Measurements from ENCODE around the gene SERPINB3.
"Not testable (repeated sequence)": the region's sequence is repeated elsewhere in the genome, so short reads cannot be mapped to it uniquely, and the experiment has no call there.

SERPINB3 gene

GRCh38 chr18:63661750-63662149 is at the start of gene SERPINB3:
Gene SERPINB3 (minus strand): TSS chr18:63661893. CDS start chr18:63661216, 677 bp downstream.
- DNase-seq (ENCODE audit: extremely low read depth, low read depth), result not testable (repeated sequence)

GRCh38 chr18:63708650-63709049 is 47.0 kb upstream of the SERPINB3 start:
- DNase-seq (ENCODE audit: extremely low read depth, low read depth), result no peak
- TF ChIP-seq CTCF (IDR thresholded peaks at IDR 0.05; ENCODE audit: low read depth, low read length), result no peak

- DNase-seq (ENCODE audit: extremely low read depth, low read depth), result no peak
- no peak for TF ChIP-seq CTCF (IDR thresholded peaks at IDR 0.05; ENCODE audit: low read depth, low read length)
Observed at GRCh38 chr18:63707816-63708215, 46.1 kb upstream of the SERPINB3 start.

- DNase-seq (ENCODE audit: extremely low read depth, low read depth), result no peak
- no peak for TF ChIP-seq CTCF (IDR thresholded peaks at IDR 0.05; ENCODE audit: low read depth, low read length)
Observed at GRCh38 chr18:63705401-63705800, 43.7 kb upstream of the SERPINB3 start.

GRCh38 chr18:63702660-63703059 is 41.0 kb upstream of the SERPINB3 start, which contains the start of gene SERPINB11:
Gene SERPINB11 (plus strand): TSS chr18:63702960. CDS start chr18:63710194, 7,234 bp downstream.
- TF ChIP-seq CTCF (IDR thresholded peaks at IDR 0.05; ENCODE audit: low read depth, low read length), result no peak
- no peak for DNase-seq (ENCODE audit: extremely low read depth, low read depth)

GRCh38 chr18:63701952-63702351 is 40.3 kb upstream of the SERPINB3 start:
- DNase-seq (ENCODE audit: extremely low read depth, low read depth), result no peak
- no peak for TF ChIP-seq CTCF (IDR thresholded peaks at IDR 0.05; ENCODE audit: low read depth, low read length)

GRCh38 chr18:63700501-63700900 is 38.8 kb upstream of the SERPINB3 start:
- no peak for TF ChIP-seq CTCF (IDR thresholded peaks at IDR 0.05; ENCODE audit: low read depth, low read length)
- DNase-seq (ENCODE audit: extremely low read depth, low read depth), result no peak

- DNase-seq (ENCODE audit: extremely low read depth, low read depth), result no peak
- no peak for TF ChIP-seq CTCF (IDR thresholded peaks at IDR 0.05; ENCODE audit: low read depth, low read length)
Observed at GRCh38 chr18:63697097-63697660, 35.5 kb upstream of the SERPINB3 start.
